HCT116 (cell line): ENCODE measurements around the gene ERCC6L. TPM values are rescaled to one million over a fixed set of nuclear protein-coding genes. Genes with fewer than 3 reads are reported as not detected.

Experiments
- ATAC-seq: fragments of 200-7000 bp; cut with Tn5 transposase; 2 replicates; pipeline ENCODE4 v1.9.1; 2020; ENCODE audit warnings: mild to moderate bottlenecking, moderate library complexity
- BruUV-seq: library from RNA; stranded (reverse); fragments of 400-500 nt; replicated peaks from 2 replicates; lab custom pipeline; 2021; lab: Mats Ljungman, UMichigan
- CTCF ChIA-PET: fragments of 300-600 bp; sonication (Branson Sonifier 250); formaldehyde crosslinking; loops from one replicate; lab custom pipeline; 2021; ENCODE audit warnings: antibody characterized with exemption; lab: Charles Lee
- POLR2A ChIA-PET: fragments of 300-600, 350-600 bp; sonication (Branson Sonifier 250); formaldehyde crosslinking; loops from one replicate; lab custom pipeline; 2021; ENCODE audit warnings: antibody characterized with exemption; lab: Charles Lee
- RAD21 ChIA-PET, 2 experiments: fragments of 300-600 bp; sonication (Branson Sonifier 250); formaldehyde crosslinking; loops; one replicate each; lab custom pipeline; 2023; ENCODE audit warnings: low total read pairs in 2 of 2; ENCODE audit not compliant: uncharacterized antibody in 2 of 2, unreplicated experiment in 2 of 2, low non-redundant PET in 1 of 2; lab: Charles Lee
- DNase-seq: peaks from one replicate; pipeline ENCODE4 v3.0.0-alpha.2; 2010; ENCODE audit warnings: low read depth, low spot score
- H2AFZ ChIP-seq: fragments of 200-600 bp; shearing (Covaris generic), sonication (generic); 2 replicates; pipeline ENCODE4 v1.6.1; 2017; ENCODE audit warnings: low read depth, mixed run types, mixed read lengths, antibody characterized with exemption, low read length; ENCODE audit not compliant: poor library complexity, severe bottlenecking
- H3K27ac ChIP-seq: 2 replicates; pipeline ENCODE4 v1.5.1; 2012; ENCODE audit warnings: low read depth, low read length
- H3K27me3 ChIP-seq: fragments of 200-600 bp; sonication (generic); 2 replicates; pipeline ENCODE4 v1.6.1; 2016; ENCODE audit warnings: mixed run types, low read length, mixed read lengths; ENCODE audit not compliant: insufficient read depth
- H3K36me3 ChIP-seq, 2 experiments: fragments of 200-500 bp in 1 of 2; fragments of 200-600 bp in 1 of 2; sonication (Bioruptor generic) in 1 of 2; sonication (generic) in 1 of 2; 2 replicates each; pipeline versions ENCODE4 v1.5.1 to v1.6.1; 2014 to 2016; ENCODE audit warnings: low read length in 2 of 2, inconsistent platforms in 1 of 2, mixed read lengths in 1 of 2, mixed run types in 1 of 2; ENCODE audit not compliant: insufficient read depth in 2 of 2, control insufficient read depth in 1 of 2
- H3K4me1 ChIP-seq, 2 experiments: fragments of 200-600 bp in 1 of 2; sonication (generic) in 1 of 2; 2 replicates each; pipeline versions ENCODE4 v1.5.1 to v1.6.1; 2012 to 2017; ENCODE audit warnings: low read length in 2 of 2, inconsistent platforms in 1 of 2, mild to moderate bottlenecking in 1 of 2, mixed read lengths in 1 of 2, mixed run types in 1 of 2, moderate library complexity in 1 of 2; ENCODE audit not compliant: insufficient read depth in 2 of 2, control insufficient read depth in 1 of 2
- H3K4me2 ChIP-seq: fragments of 200-600 bp; sonication (generic); 2 replicates; pipeline ENCODE4 v1.6.1; 2017; ENCODE audit warnings: mixed run types, low read length, mixed read lengths
- H3K4me3 ChIP-seq, 2 experiments: fragments of 200-600 bp in 1 of 2; sonication (generic) in 1 of 2; replicated peaks in 1 of 2; 2 replicates each; pipeline ENCODE4 v1.5.1; 2011 to 2016; ENCODE audit warnings: low read length in 2 of 2, control low read depth in 1 of 2, low read depth in 1 of 2, mild to moderate bottlenecking in 1 of 2, mixed read lengths in 1 of 2, mixed run types in 1 of 2
- H3K79me2 ChIP-seq: fragments of 200-600 bp; sonication (generic); 2 replicates; pipeline ENCODE4 v1.6.1; 2017; ENCODE audit warnings: mild to moderate bottlenecking, mixed run types, low read length, moderate library complexity, mixed read lengths; ENCODE audit not compliant: insufficient read depth
- H3K9ac ChIP-seq: fragments of 200-600 bp; sonication (generic); 2 replicates; pipeline ENCODE4 v1.6.1; 2016; ENCODE audit warnings: low read length, mixed read lengths
- H3K9me2 ChIP-seq: fragments of 200-600 bp; sonication (generic), shearing (Covaris generic); 2 replicates; pipeline ENCODE4 v1.6.1; 2017; ENCODE audit warnings: mixed run types, mild to moderate bottlenecking, moderate library complexity; ENCODE audit not compliant: insufficient read depth
- H3K9me3 ChIP-seq, 2 experiments: fragments of 200-500 bp in 1 of 2; fragments of 200-600 bp in 1 of 2; sonication (Bioruptor generic) in 1 of 2; sonication (generic) in 1 of 2; 2 replicates each; pipeline ENCODE4 v1.6.1; 2014 to 2017; ENCODE audit warnings: low read length in 2 of 2, mixed read lengths in 2 of 2, inconsistent platforms in 1 of 2, low read depth in 1 of 2, mild to moderate bottlenecking in 1 of 2, mixed run types in 1 of 2, moderate library complexity in 1 of 2; ENCODE audit not compliant: control insufficient read depth in 1 of 2, insufficient read depth in 1 of 2
- H4K20me1 ChIP-seq: fragments of 200-600 bp; sonication (generic), shearing (Covaris generic); 2 replicates; pipeline ENCODE4 v1.6.1; 2017; ENCODE audit warnings: mixed run types, mild to moderate bottlenecking, moderate library complexity; ENCODE audit not compliant: insufficient read depth
- ATF3 ChIP-seq: IDR thresholded peaks from 2 replicates; pipeline ENCODE4 v1.6.1; 2012
- CBX3 ChIP-seq: IDR thresholded peaks from 2 replicates; pipeline ENCODE4 v1.6.1; 2012; ENCODE audit warnings: low read depth
- CEBPB ChIP-seq: IDR thresholded peaks from 2 replicates; pipeline ENCODE4 v1.6.1; 2012; ENCODE audit warnings: low read depth
- CTCF ChIP-seq, 3 experiments: fragments of 200-600 bp in 1 of 3; sonication (generic) in 1 of 3; IDR thresholded peaks in 2 of 3; conservative IDR thresholded peaks in 1 of 3; 2 replicates each; pipeline ENCODE4 v1.5.1; 2012 to 2017; ENCODE audit warnings: low read depth in 2 of 3, low read length in 2 of 3, antibody characterized with exemption in 1 of 3, borderline replicate concordance in 1 of 3, control low read depth in 1 of 3, mild to moderate bottlenecking in 1 of 3, mixed read lengths in 1 of 3, mixed run types in 1 of 3, moderate library complexity in 1 of 3; ENCODE audit not compliant: insufficient read depth in 1 of 3
- EGR1 ChIP-seq: IDR thresholded peaks from 2 replicates; pipeline ENCODE4 v1.6.1; 2012; ENCODE audit warnings: low read depth
- EZH2 ChIP-seq: fragments of 200-600 bp; sonication (generic); IDR thresholded peaks from 2 replicates; pipeline ENCODE4 v1.6.1; 2017; ENCODE audit warnings: antibody characterized with exemption, mixed run types
- MAX ChIP-seq: IDR thresholded peaks from 2 replicates; pipeline ENCODE4 v1.6.1; 2012
- POLR2AphosphoS5 ChIP-seq: IDR thresholded peaks from 2 replicates; pipeline ENCODE4 v1.6.1; 2011; ENCODE audit warnings: mild to moderate bottlenecking, low read depth, low read length, moderate library complexity
- RAD21 ChIP-seq: IDR thresholded peaks from 2 replicates; pipeline ENCODE4 v1.6.1; 2012; ENCODE audit warnings: low read depth, mild to moderate bottlenecking
- REST ChIP-seq: IDR thresholded peaks from 2 replicates; pipeline ENCODE4 v1.6.1; 2012; ENCODE audit warnings: low read depth
- SP1 ChIP-seq: IDR thresholded peaks from 2 replicates; pipeline ENCODE4 v1.6.1; 2012; ENCODE audit warnings: low read depth
- YY1 ChIP-seq: IDR thresholded peaks from 2 replicates; pipeline ENCODE4 v1.6.1; 2011; ENCODE audit warnings: low read length, low read depth, moderate library complexity, mild to moderate bottlenecking; ENCODE audit not compliant: insufficient replicate concordance; ENCODE audit errors: extremely low read depth
- ZNF274 ChIP-seq: fragments of 200-500 bp; sonication (Bioruptor generic); IDR thresholded peaks from 2 replicates; pipeline ENCODE4 v1.6.1; 2014; ENCODE audit warnings: mild to moderate bottlenecking, low read depth, low read length, inconsistent platforms
- intact Hi-C: fragments of 100-400 bp; cut with micrococcal nuclease; formaldehyde crosslinking; loops from 2 replicates; pipeline ENCODE4 v1.10.0; 2022
- total RNA-seq: library from RNA; stranded (reverse); gene quantifications from one replicate; pipeline ENCODE4 v1.2.1, GENCODE V29; 2021; ENCODE audit not compliant: unreplicated experiment

The ERCC6L gene
- total RNA-seq, 1 experiment from 2014 or later, result 12.5 TPM

DNA sequence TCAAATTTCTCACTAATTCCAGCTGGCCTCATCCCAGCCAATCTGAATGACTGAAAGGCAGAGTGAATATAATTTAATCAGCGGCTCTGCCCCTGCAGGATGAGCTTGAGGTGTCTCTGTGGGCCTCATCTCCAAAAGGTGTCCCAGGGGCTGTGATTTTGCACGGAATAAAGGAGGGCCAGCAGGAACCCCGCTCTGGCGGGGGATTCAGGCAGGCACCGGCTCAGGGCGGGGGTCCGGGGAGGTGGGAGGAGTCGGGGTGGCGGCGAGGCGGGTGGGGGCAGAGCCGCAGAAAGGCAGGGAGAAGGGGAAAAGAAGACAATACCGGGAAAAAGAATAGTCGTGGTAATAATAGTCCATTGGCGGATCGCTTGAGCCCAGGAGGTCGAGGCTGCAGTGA, 16.0 kb upstream of the ERCC6L start:
- H2AFZ ChIP-seq, result no peak overlapping the region
- DNase-seq (no peak), ATAC-seq (no peak)
- ChIA-PET RAD21 (no interaction called here), POLR2A (no interaction called here), CTCF (interaction anchor here (0.6 kb wide), 1 partner anchor 22 kb away, joined by 3 read pairs; the partner anchor contains the start of gene RPS4X)
- no peak overlapping the region for H3K27ac ChIP-seq
- peaks cover 0 to 9% of the 10 kb centered on the region in 2 experiments; a peak in 2 of 4 replicates for H3K4me1 ChIP-seq
- no peaks in the 10 kb centered on the region for H3K9me3 ChIP-seq
- H3K4me2 ChIP-seq, result no peak overlapping the region
- H3K79me2 ChIP-seq, result no peaks in the 10 kb centered on the region
- no peaks in the 10 kb centered on the region for H3K9me2 ChIP-seq
- no peak for TF ChIP-seq CEBPB
- TF ChIP-seq EZH2, result no peak
- TF ChIP-seq ATF3, result no peak
- TF ChIP-seq EGR1, result no peak
- no peak for TF ChIP-seq YY1
- TF ChIP-seq MAX, result no peak
- TF ChIP-seq ZNF274, result no peak
- TF ChIP-seq CTCF (IDR thresholded peaks at IDR 0.05 in 2 of 3, conservative IDR thresholded peaks at IDR 0.05 in 1 of 3; ENCODE audit: borderline replicate concordance in 1 of 3, insufficient read depth in 1 of 3, low read depth in 2 of 3, low read length in 2 of 3), result no peak
- no peak for TF ChIP-seq CBX3
- no peak for TF ChIP-seq SP1
- no peak for TF ChIP-seq REST
- no peak for TF ChIP-seq RAD21
- TF ChIP-seq POLR2AphosphoS5, result no peak
- intact Hi-C loops, result no loop called here
- H4K20me1 ChIP-seq, result no peaks in the 10 kb centered on the region
- BruUV-seq, result no TSS peak
- H3K9ac ChIP-seq, result no peak overlapping the region
- H3K27me3 ChIP-seq, result no peaks in the 10 kb centered on the region
- H3K4me3 ChIP-seq, result no peak overlapping the region
- H3K36me3 ChIP-seq, result no peaks in the 10 kb centered on the region
